ENCODE data around the gene DNPH1.

GRCh38 chr6:43260791-43261190 lies 31.5 kb upstream of the DNPH1 start:
- no peak for TF ChIP-seq CTCF (IDR thresholded peaks at IDR 0.05; ENCODE audit: low read length)
- no peak for TF ChIP-seq EZH2 (IDR thresholded peaks at IDR 0.05; ENCODE audit: borderline replicate concordance, low read length)

Measured in OCI-LY1 (cell line).